Chondrocyte (in vitro differentiated cells): Measurements from ENCODE around the gene BLVRA. TPM values are rescaled to one million over a fixed set of nuclear protein-coding genes. Genes with fewer than 3 reads are reported as not detected.
"Not testable (repeated sequence)": the region's sequence is repeated elsewhere in the genome, so short reads cannot be mapped to it uniquely, and the experiment has no call there.

ENCODE experiments used
- DNase-seq: peaks from one replicate; pipeline ENCODE4 v3.0.0; 2021; ENCODE audit warnings: mixed read lengths, low spot score
- H3K27ac Mint-ChIP-seq: one replicate; pipeline ENCODE4 v1.8.0; 2021; ENCODE audit warnings: mild to moderate bottlenecking, moderate library complexity, mixed read lengths; ENCODE audit not compliant: unreplicated experiment
- H3K27me3 Mint-ChIP-seq: 2 replicates; pipeline ENCODE4 v1.8.0; 2021; ENCODE audit warnings: low read depth, mixed read lengths
- H3K36me3 Mint-ChIP-seq: 2 replicates; pipeline ENCODE4 v1.8.0; 2021; ENCODE audit warnings: low read depth, mixed read lengths
- H3K4me1 Mint-ChIP-seq: 2 replicates; pipeline ENCODE4 v1.8.0; 2021; ENCODE audit warnings: low read depth, mild to moderate bottlenecking, mixed read lengths
- H3K4me3 Mint-ChIP-seq: one replicate; pipeline ENCODE4 v1.8.0; 2021; ENCODE audit warnings: mild to moderate bottlenecking, moderate library complexity, mixed read lengths; ENCODE audit not compliant: unreplicated experiment
- H3K9me3 Mint-ChIP-seq: 2 replicates; pipeline ENCODE4 v1.8.0; 2021; ENCODE audit warnings: low read depth, mixed read lengths
- total RNA-seq: library from RNA; stranded (reverse); gene quantifications from 3 replicates; pipeline ENCODE4 v1.2.1, GENCODE V29; 2021
- TF ChIP-seq, protein P1 (sequence below): fragments of 200-600 bp; sonication (generic); IDR thresholded peaks from 2 replicates; pipeline ENCODE4 v1.5.0; 2021; ENCODE audit warnings: antibody characterized with exemption, mild to moderate bottlenecking, moderate library complexity

The BLVRA gene
- total RNA-seq, 1 donor from 2014 or later: 48.9 TPM

DNA sequence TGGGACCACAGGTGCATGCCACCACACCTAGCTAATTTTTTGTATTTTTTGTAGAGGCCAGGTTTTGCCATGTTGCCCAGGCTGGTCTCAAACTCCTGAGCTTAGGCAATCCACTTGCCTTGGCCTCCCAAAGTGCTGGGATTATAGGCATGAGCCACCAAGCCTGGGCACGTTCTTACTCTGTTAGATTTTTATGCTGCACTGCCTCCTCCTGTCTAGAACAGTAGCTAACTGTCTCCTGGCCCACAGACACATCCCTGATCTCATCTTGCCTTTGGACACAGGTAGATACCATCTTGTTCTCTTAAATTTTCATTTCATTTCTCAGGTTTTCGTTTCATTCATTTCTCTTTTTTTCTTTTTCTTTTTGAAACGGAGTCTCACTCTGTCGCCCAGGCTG is 41.1 kb downstream of the BLVRA start:
- TF ChIP-seq, protein P1, sequence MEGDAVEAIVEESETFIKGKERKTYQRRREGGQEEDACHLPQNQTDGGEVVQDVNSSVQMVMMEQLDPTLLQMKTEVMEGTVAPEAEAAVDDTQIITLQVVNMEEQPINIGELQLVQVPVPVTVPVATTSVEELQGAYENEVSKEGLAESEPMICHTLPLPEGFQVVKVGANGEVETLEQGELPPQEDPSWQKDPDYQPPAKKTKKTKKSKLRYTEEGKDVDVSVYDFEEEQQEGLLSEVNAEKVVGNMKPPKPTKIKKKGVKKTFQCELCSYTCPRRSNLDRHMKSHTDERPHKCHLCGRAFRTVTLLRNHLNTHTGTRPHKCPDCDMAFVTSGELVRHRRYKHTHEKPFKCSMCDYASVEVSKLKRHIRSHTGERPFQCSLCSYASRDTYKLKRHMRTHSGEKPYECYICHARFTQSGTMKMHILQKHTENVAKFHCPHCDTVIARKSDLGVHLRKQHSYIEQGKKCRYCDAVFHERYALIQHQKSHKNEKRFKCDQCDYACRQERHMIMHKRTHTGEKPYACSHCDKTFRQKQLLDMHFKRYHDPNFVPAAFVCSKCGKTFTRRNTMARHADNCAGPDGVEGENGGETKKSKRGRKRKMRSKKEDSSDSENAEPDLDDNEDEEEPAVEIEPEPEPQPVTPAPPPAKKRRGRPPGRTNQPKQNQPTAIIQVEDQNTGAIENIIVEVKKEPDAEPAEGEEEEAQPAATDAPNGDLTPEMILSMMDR: no peak
- no peak for DNase-seq
- Mint-ChIP-seq H3K9me3 (no peaks in the 10 kb centered on the region), H3K27me3 (no peaks in the 10 kb centered on the region), H3K36me3 (peaks cover 21% of the 10 kb centered on the region), H3K4me3 (no peak overlapping the region), H3K27ac (no peak overlapping the region), H3K4me1 (no peaks in the 10 kb centered on the region)

DNA sequence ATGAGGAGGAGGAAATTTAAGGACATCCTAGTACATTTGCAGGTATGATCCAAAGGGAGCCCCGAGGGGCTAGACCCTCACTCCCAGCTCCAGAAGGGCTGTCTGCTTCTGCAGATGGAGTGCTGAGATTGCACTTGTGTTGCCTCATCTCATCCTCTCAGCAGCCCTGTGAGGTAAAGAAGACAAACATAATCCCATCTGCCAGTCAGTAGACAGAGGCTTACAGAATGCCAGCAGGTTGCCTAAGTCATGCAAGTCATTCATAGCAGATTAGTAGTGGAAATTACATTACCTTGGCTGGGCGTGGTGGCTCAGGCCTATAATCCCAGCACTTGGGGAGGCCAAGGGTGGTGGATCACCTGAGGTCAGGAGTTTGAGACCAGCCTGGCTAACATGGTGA is 45.4 kb downstream of the BLVRA start:
- Mint-ChIP-seq H3K9me3 (no peaks in the 10 kb centered on the region), H3K27me3 (no peaks in the 10 kb centered on the region), H3K27ac (no peak overlapping the region), H3K4me3 (no peak overlapping the region), H3K4me1 (no peaks in the 10 kb centered on the region), H3K36me3 (peaks cover 40% of the 10 kb centered on the region)
- TF ChIP-seq, protein P1: no peak
- DNase-seq: no peak

DNA sequence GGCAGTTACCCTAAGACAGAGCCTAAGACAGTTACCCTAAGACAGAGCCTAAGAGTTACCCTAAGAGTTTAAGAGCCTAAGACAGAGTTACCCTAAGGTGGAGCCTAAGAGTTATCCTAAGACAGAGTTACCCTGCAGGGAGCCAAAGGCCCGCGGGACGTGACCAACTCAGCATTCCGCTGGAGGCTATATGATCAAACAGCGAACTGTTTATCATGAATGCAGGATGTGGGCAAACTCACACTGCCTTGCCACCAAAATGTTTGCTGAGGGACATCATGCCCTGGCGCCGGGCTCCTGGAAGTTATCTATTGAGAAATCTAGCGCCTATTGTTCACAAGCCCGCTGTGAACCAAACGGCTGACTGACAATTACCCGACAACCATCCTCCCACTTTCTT is 49.9 kb downstream of the BLVRA start:
- peaks cover 2% of the 10 kb centered on the region for H3K9me3 Mint-ChIP-seq
- H3K4me1 Mint-ChIP-seq: no peaks in the 10 kb centered on the region
- no peak overlapping the region for H3K4me3 Mint-ChIP-seq
- peaks cover 35% of the 10 kb centered on the region for H3K36me3 Mint-ChIP-seq
- no peak overlapping the region for H3K27ac Mint-ChIP-seq
- TF ChIP-seq, protein P1: no peak
- H3K27me3 Mint-ChIP-seq: peaks cover 7% of the 10 kb centered on the region
- DNase-seq: no peak

DNA sequence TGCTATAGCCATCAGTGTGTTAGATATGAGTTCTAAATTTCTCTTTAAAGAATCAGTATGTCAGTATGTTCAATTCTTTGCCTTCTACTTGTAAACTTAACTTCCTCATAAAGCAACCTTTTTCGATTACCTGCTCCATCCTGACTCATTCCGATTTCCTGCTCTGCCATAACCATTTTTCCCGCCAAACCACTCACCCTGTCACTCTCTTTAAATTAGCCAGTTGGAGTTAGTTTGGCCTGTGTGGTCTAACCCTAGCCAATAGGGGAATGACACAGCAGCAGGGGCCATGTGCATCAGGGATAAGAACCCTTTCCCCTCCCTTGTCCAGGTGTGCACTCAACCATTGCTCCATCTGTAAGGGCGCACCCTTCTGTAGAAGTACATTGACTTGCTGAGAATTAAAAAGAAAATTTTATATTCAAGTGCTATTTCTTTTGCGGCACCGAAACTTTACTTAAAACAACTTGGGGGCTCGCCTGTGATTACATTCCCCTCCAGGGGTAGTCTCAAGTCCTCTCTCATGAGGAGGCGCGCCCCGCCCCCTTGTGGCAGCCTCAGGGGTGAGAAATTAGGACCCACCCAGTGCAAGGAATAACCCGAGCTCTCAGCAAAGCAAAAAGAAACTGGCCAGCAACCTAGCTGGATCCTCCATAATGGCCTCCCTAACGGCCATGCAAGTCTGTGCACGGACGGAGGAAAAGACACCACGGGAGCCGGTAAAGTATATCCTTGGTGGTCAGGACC is 51.9 kb downstream of the BLVRA start:
- not testable (repeated sequence) for H3K4me3 Mint-ChIP-seq, H3K4me1 Mint-ChIP-seq, H3K9me3 Mint-ChIP-seq, H3K27ac Mint-ChIP-seq, DNase-seq
- H3K36me3 Mint-ChIP-seq: peaks cover 23% of the 10 kb centered on the region
- TF ChIP-seq, protein P1: peak; percentile 55
- H3K27me3 Mint-ChIP-seq: peaks cover 20% of the 10 kb centered on the region

DNA sequence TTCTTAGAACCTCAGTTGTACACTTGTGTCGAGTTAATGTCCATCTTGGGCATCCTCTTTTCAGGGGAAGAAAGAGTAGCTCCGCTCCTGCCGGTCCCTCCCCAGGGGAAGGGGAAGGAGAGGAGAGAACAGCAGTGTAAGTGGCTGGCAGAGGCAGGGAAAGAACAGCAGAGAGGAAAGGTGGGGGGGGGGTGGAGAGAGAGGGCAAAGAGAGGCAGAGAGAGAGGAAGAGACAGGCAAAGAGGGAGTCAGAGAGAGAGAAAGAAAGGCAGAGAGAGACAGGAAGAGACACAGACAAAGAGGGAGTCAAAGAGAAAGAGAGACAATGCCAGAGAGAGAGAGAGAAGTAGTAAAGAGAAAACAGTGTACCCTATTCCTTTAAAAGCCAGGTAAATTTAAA is 56.9 kb downstream of the BLVRA start:
- DNase-seq: no peak
- Mint-ChIP-seq H3K9me3 (peaks cover 2% of the 10 kb centered on the region), H3K27me3 (peaks cover 53% of the 10 kb centered on the region), H3K4me3 (no peak overlapping the region), H3K36me3 (peaks cover 2% of the 10 kb centered on the region), H3K27ac (no peak overlapping the region), H3K4me1 (no peaks in the 10 kb centered on the region)
- TF ChIP-seq, protein P1: no peak

DNA sequence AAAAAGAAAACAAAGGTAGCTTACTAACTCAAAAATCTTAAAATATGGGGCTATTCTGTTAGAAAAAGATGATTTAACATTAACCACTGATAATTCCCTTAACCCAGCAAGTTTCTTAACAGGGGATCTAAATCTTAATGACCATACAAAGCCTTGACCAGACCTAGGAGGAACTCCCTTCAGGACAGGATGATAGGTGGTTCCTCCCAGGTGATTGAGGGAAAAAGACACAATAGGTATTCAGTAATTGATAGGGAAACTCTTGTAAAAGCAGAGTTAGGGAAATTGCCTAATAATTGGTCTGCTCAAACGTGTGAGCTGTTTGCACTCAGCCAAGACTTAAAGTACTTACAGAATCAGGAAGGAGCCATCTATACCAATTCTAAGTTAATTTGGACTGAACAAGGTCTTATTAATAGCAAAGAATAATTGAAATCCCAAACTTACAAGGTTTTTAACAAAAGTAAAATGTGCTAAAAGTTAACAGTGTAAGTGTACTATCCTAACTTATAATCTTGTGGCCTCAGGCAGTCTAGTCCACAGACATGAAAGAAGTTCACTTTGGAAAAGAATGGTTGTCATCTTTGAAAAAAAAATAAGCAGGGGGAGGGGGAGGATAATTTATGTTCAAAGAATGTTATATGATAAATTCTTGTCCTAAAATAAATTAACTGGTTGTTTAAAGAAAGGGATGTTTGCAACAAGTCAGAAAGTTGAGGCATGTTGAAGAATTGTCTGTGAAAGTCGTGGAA is 57.7 kb downstream of the BLVRA start:
- not testable (repeated sequence) for H3K27ac Mint-ChIP-seq, H3K9me3 Mint-ChIP-seq, H3K4me3 Mint-ChIP-seq, DNase-seq, H3K36me3 Mint-ChIP-seq, H3K4me1 Mint-ChIP-seq
- H3K27me3 Mint-ChIP-seq: peaks cover 59% of the 10 kb centered on the region

DNA sequence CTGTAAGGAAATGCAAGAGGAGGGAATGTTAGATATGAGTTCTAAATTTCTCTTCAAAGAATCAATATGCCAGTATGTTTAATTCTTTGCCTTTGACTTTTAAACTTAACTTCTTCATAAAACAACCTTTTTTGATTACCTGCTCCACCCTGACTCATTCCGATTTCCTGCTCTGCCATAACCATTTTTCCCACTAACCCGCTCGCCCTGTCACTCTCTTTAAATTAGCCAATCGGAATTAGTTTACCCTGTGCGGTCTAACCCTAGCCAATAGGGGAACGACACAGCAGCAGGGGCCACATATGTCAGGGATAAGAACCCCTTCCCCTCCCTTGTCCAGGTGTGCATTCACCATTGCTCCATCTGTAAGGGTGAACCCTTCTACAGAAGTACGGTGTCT is 64.9 kb downstream of the BLVRA start:
- H3K4me1 Mint-ChIP-seq, H3K4me3 Mint-ChIP-seq, H3K36me3 Mint-ChIP-seq, DNase-seq, H3K9me3 Mint-ChIP-seq, H3K27ac Mint-ChIP-seq: not testable (repeated sequence)
- peaks cover 69% of the 10 kb centered on the region for H3K27me3 Mint-ChIP-seq
